Measurements from ENCODE around the gene GAB3. TPM values are rescaled to one million over a fixed set of nuclear protein-coding genes. Genes with fewer than 3 reads are reported as not detected.

The GAB3 gene
- total and polyA plus RNA-seq, 2 donors (not counting 3 experiments of a cell fraction or from before 2014, with no cell fraction given), result 6.0 to 6.2 TPM

- intact Hi-C loops (cut with micrococcal nuclease), result loop anchor here (1.0 kb wide), 1 partner anchor 9 kb away; no protein-coding TSS in a partner anchor
Measured at GRCh38 chrX:154728431-154729190, 22.3 kb downstream of the GAB3 start.

More at GRCh38 chrX:154728431-154729190, 22.3 kb downstream of the GAB3 start:
- FAIRE-seq (no peak), DNase-seq (ENCODE audit: low read depth, low spot score) (no peak)
- Histone ChIP-seq H3K9ac (replicated peaks; ENCODE audit: extremely low read depth, insufficient read depth, low read length) (peak overlapping the region; percentile 14), H3K9me1 (replicated peaks; ENCODE audit: control insufficient read depth, extremely low read depth, insufficient read depth, low read length) (no peaks in the 10 kb centered on the region), H3K4me3 (replicated peaks in 1 of 3; ENCODE audit: insufficient read depth in 1 of 3, low read depth in 1 of 3, low read length in 3 of 3) (no peak overlapping the region), H3K9me3 (replicated peaks; ENCODE audit: control insufficient read depth, insufficient read depth, low read length) (no peaks in the 10 kb centered on the region), H4K20me1 (replicated peaks; ENCODE audit: control insufficient read depth, extremely low read depth, insufficient read depth, low read length) (no peaks in the 10 kb centered on the region), H3K36me3 (ENCODE audit: control insufficient read depth in 2 of 2, extremely low read depth in 1 of 2, insufficient read depth in 2 of 2, low read length in 2 of 2) (no peaks in the 10 kb centered on the region), H3K79me2 (ENCODE audit: control insufficient read depth, insufficient read depth, low read length) (no peaks in the 10 kb centered on the region), H3K4me2 (ENCODE audit: insufficient read depth, low read length) (peak overlapping the region; percentile 40), H2AFZ (ENCODE audit: low read depth, low read length) (no peak overlapping the region), H3K27me3 (ENCODE audit: control insufficient read depth in 2 of 2, insufficient read depth in 2 of 2, low read length in 2 of 2) (no peaks in the 10 kb centered on the region), H3K4me1 (ENCODE audit: control insufficient read depth, extremely low read depth, insufficient read depth, low read length) (peaks cover 80% of the 10 kb centered on the region), H3K27ac (ENCODE audit: insufficient read depth, low read depth, low read length) (peak overlapping the region; percentile 95)
- TSS peak; percentile 75 for BruUV-seq (replicated peaks)
- TF ChIP-seq MYC (IDR thresholded peaks at IDR 0.05; ENCODE audit: low read depth, low read length), result no peak
- TF ChIP-seq CTCF (IDR thresholded peaks at IDR 0.05; ENCODE audit: extremely low read depth in 1 of 2, insufficient read depth in 1 of 2, low read depth in 1 of 2, low read length in 2 of 2), result no peak
- no peak for TF ChIP-seq FOS (IDR thresholded peaks at IDR 0.05; ENCODE audit: borderline replicate concordance, insufficient read depth, low read length)
- TF ChIP-seq EZH2 (IDR thresholded peaks at IDR 0.05; ENCODE audit: borderline replicate concordance, low read depth, low read length, severe bottlenecking), result no peak
- no peak for TF ChIP-seq JUN (IDR thresholded peaks at IDR 0.05; ENCODE audit: borderline replicate concordance, insufficient read depth, insufficient read length, low read depth)
- no peak for TF ChIP-seq GATA2 (IDR thresholded peaks at IDR 0.05; ENCODE audit: insufficient read depth, insufficient read length, low read depth, low read length)
- no peak for TF ChIP-seq MAX (IDR thresholded peaks at IDR 0.05; ENCODE audit: insufficient read depth, insufficient read length)
- no peak for TF ChIP-seq POLR2AphosphoS5 (IDR thresholded peaks at IDR 0.05; ENCODE audit: insufficient read depth, low read depth, low read length)
- TF ChIP-seq POLR2A (IDR thresholded peaks at IDR 0.05; ENCODE audit: low read depth, low read length), result no peak
- ChIA-PET CTCF (interaction anchor here (1.3 to 1.4 kb wide), 2 partner anchors 9 kb away, joined by 4 to 7 read pairs; no protein-coding TSS in a partner anchor), POLR2A (no interaction called here)
- dilution Hi-C loops (cut with MboI; ENCODE audit: extremely low pct_ligation_motif_present, low sequenced_read_pairs), result no loop called here
